Memory B cell (primary cell): ENCODE measurements around the gene TMEM134.
A peak's percentile ranks its signal among the peaks of the same experiment; 100 is the strongest.
"Not testable (repeated sequence)": the region's sequence is repeated elsewhere in the genome, so short reads cannot be mapped to it uniquely, and the experiment has no call there.

Source experiments
- ATAC-seq: fragments of 150-1000 bp; cut with Tn5 transposase; 2 replicates; pipeline ENCODE4 v1.10.0; 2021; ENCODE audit warnings: low read depth, mild to moderate bottlenecking, moderate library complexity
- DNase-seq, 2 donors: peaks; one replicate each; pipeline ENCODE4 v3.0.0; 2022; ENCODE audit warnings: low spot score in 2 of 2
- H3K27ac Mint-ChIP-seq: one replicate; pipeline ENCODE4 v1.8.0; 2022; ENCODE audit warnings: mild to moderate bottlenecking, moderate library complexity, mixed read lengths
- H3K27me3 Mint-ChIP-seq: one replicate; pipeline ENCODE4 v1.8.0; 2022; ENCODE audit warnings: mixed read lengths
- H3K36me3 Mint-ChIP-seq: one replicate; pipeline ENCODE4 v1.8.0; 2022; ENCODE audit warnings: mild to moderate bottlenecking, mixed read lengths
- H3K4me1 Mint-ChIP-seq: one replicate; pipeline ENCODE4 v1.8.0; 2022; ENCODE audit warnings: mixed read lengths
- H3K4me3 Mint-ChIP-seq: one replicate; pipeline ENCODE4 v1.8.0; 2022; ENCODE audit warnings: mild to moderate bottlenecking, moderate library complexity, mixed read lengths
- H3K9me3 Mint-ChIP-seq: one replicate; pipeline ENCODE4 v1.8.0; 2022; ENCODE audit warnings: mixed read lengths

The TMEM134 gene

GRCh38 chr11:67483831-67484665 lies 15.0 kb upstream of the TMEM134 start:
- ATAC-seq (no peak), DNase-seq (no peak)
- no peaks in the 10 kb centered on the region for H3K9me3 Mint-ChIP-seq

GRCh38 chr11:67482827-67483798 lies 14.1 kb upstream of the TMEM134 start, which contains the start of gene AIP:
Gene AIP, plus strand, starts transcription at chr11:67483026. Its CDS starts 133 bp downstream, at chr11:67483159.
- ATAC-seq (peak; percentile 81), DNase-seq (peak; percentile 94)
- Mint-ChIP-seq H3K27ac (peak within 1 kb of the TSS; percentile 92), H3K4me3 (peak within 1 kb of the TSS; percentile 99), H3K9me3 (no peaks in the 10 kb centered on the region), H3K27me3 (no peaks in the 10 kb centered on the region), H3K36me3 (peaks cover 5% of the 10 kb centered on the region), H3K4me1 (peaks cover 48% of the 10 kb centered on the region)

More at GRCh38 chr11:67483831-67484665, 15.0 kb upstream of the TMEM134 start:
- Mint-ChIP-seq H3K27ac (peak overlapping the region; percentile 92), H3K4me3 (peak overlapping the region; percentile 99), H3K36me3 (peaks cover 5% of the 10 kb centered on the region), H3K27me3 (no peaks in the 10 kb centered on the region), H3K4me1 (peaks cover 51% of the 10 kb centered on the region)

DNA sequence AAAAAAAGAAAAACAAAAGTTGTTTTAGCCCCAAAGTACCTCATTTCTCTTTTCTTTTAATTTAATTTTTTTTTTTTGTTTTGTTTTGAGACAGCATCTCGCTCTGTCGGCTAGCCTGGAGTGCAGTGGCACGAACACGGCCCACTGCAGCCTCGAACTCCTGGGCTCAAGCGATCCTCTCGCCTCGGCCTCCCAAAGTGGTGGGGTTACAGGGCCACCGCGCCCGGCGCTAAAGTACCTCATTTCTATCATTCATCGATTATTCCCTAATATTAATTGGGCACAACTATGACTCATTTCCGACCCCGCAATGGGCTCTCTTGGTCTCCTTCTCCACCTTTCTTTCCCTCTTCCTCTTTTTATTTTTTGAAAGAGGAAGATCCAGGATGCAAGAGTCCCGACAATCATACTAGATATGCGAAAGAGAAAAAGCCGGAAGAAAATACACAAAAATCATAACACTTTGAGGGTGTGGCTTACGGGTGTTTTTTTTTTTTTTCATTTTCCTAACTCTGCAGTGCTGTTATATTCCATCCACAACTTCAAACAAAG lies 13.3 kb upstream of the TMEM134 start:
- Mint-ChIP-seq H3K9me3 (no peaks in the 10 kb centered on the region), H3K27ac (peak overlapping the region; percentile 92), H3K27me3 (no peaks in the 10 kb centered on the region), H3K36me3 (no peaks in the 10 kb centered on the region), H3K4me1 (peaks cover 40% of the 10 kb centered on the region), H3K4me3 (peak overlapping the region; percentile 99)
- no peak for DNase-seq
- ATAC-seq = peak; percentile 15

GRCh38 chr11:67477344-67478050 lies 8.4 kb upstream of the TMEM134 start:
- not testable (repeated sequence) for H3K27me3 Mint-ChIP-seq, ATAC-seq, H3K27ac Mint-ChIP-seq, DNase-seq, H3K4me3 Mint-ChIP-seq, H3K9me3 Mint-ChIP-seq, H3K36me3 Mint-ChIP-seq, H3K4me1 Mint-ChIP-seq

DNA sequence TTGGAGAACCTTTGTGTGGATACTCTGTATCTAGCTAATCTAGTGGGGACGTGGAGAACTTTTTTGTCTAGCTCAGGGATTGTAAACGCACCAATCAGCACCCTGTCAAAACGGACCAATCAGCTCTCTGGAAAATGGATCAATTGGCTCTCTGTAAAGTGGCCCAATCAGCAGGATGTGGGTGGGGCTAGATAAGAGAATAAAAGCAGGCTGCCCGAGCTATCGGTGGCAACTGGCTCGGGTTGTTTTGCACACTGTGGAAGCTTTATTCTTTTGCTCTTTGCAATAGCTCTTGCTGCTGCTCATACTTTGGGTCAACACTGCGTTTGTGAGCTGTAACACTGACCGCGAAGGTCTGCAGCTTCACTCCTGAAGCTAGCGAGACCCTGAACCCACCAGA lies 7.6 kb upstream of the TMEM134 start:
- H3K4me3 Mint-ChIP-seq, ATAC-seq, H3K27ac Mint-ChIP-seq: not testable (repeated sequence)

GRCh38 chr11:67472882-67473281 lies 3.8 kb upstream of the TMEM134 start:
- Mint-ChIP-seq H3K9me3 (no peaks in the 10 kb centered on the region), H3K27me3 (no peaks in the 10 kb centered on the region), H3K36me3 (no peaks in the 10 kb centered on the region), H3K27ac (no peak overlapping the region), H3K4me1 (peaks cover 12% of the 10 kb centered on the region), H3K4me3 (no peak overlapping the region)
- ATAC-seq = no peak
- DNase-seq = no peak

More for the DNA sequence above, 7.6 kb upstream of the TMEM134 start:
- not testable (repeated sequence) for H3K27me3 Mint-ChIP-seq, H3K9me3 Mint-ChIP-seq, H3K4me1 Mint-ChIP-seq, H3K36me3 Mint-ChIP-seq, DNase-seq

- ATAC-seq (no peak), DNase-seq (no peak)
- Mint-ChIP-seq H3K4me3 (no peak overlapping the region), H3K4me1 (peaks cover 21% of the 10 kb centered on the region), H3K27me3 (no peaks in the 10 kb centered on the region), H3K27ac (no peak overlapping the region), H3K9me3 (no peaks in the 10 kb centered on the region), H3K36me3 (peaks cover 2% of the 10 kb centered on the region)
Observed at GRCh38 chr11:67470337-67471002, 1.4 kb upstream of the TMEM134 start.

GRCh38 chr11:67469508-67469811 lies 409 bp upstream of the TMEM134 start:
- peak overlapping the region; percentile 70 for H3K27ac Mint-ChIP-seq
- no peaks in the 10 kb centered on the region for H3K9me3 Mint-ChIP-seq
- peak overlapping the region; percentile 90 for H3K4me3 Mint-ChIP-seq
- no peaks in the 10 kb centered on the region for H3K27me3 Mint-ChIP-seq
- H3K36me3 Mint-ChIP-seq = peaks cover 5% of the 10 kb centered on the region
- H3K4me1 Mint-ChIP-seq = peaks cover 27% of the 10 kb centered on the region
- ATAC-seq (no peak), DNase-seq (no peak)

GRCh38 chr11:67468456-67468758 lies 644 bp downstream of the TMEM134 start:
- no peaks in the 10 kb centered on the region for H3K9me3 Mint-ChIP-seq
- H3K36me3 Mint-ChIP-seq = peaks cover 5% of the 10 kb centered on the region
- H3K27ac Mint-ChIP-seq = peak overlapping the region; percentile 79
- peak overlapping the region; percentile 90 for H3K4me3 Mint-ChIP-seq
- peaks cover 27% of the 10 kb centered on the region for H3K4me1 Mint-ChIP-seq
- ATAC-seq = no peak
- no peak for DNase-seq
- H3K27me3 Mint-ChIP-seq = no peaks in the 10 kb centered on the region

DNA sequence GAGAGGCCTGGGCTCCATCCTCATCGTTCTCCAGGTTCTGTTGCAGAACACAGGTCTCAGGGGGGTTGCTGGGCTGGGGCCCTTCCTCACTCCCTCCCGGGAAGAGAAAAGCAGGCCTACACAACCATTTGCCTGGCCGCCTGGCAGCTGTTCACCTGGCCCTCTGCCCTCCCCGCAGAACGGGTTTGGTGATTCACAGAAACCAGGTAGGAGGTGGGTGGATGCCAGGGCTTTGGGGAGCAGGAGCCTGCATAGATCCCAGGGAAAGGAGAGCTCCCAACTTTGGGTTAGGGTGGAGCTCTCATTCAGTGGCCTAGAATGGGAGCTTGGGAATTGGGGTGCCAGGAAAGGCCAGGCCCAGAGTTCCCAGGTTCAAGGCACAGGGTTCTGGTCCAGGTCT lies 995 bp downstream of the TMEM134 start:
- H3K27ac Mint-ChIP-seq = peak overlapping the region; percentile 79
- no peaks in the 10 kb centered on the region for H3K9me3 Mint-ChIP-seq
- peaks cover 27% of the 10 kb centered on the region for H3K4me1 Mint-ChIP-seq
- H3K4me3 Mint-ChIP-seq = peak overlapping the region; percentile 90
- H3K36me3 Mint-ChIP-seq = peaks cover 5% of the 10 kb centered on the region
- ATAC-seq (no peak), DNase-seq (no peak)
- H3K27me3 Mint-ChIP-seq = no peaks in the 10 kb centered on the region

- H3K4me1 Mint-ChIP-seq = peaks cover 30% of the 10 kb centered on the region
- H3K4me3 Mint-ChIP-seq = peak overlapping the region; percentile 90
- no peak for ATAC-seq
- H3K36me3 Mint-ChIP-seq = peaks cover 5% of the 10 kb centered on the region
- H3K27me3 Mint-ChIP-seq = no peaks in the 10 kb centered on the region
- DNase-seq = no peak
- no peaks in the 10 kb centered on the region for H3K9me3 Mint-ChIP-seq
- H3K27ac Mint-ChIP-seq = peak overlapping the region; percentile 76
Observed at GRCh38 chr11:67466962-67467771, 1.9 kb downstream of the TMEM134 start.

- Mint-ChIP-seq H3K4me3 (peak overlapping the region; percentile 90), H3K36me3 (peaks cover 5% of the 10 kb centered on the region), H3K27ac (peak overlapping the region; percentile 35), H3K4me1 (peaks cover 23% of the 10 kb centered on the region), H3K27me3 (no peaks in the 10 kb centered on the region), H3K9me3 (no peaks in the 10 kb centered on the region)
- no peak for ATAC-seq
- no peak for DNase-seq
Observed at GRCh38 chr11:67466367-67466766, 2.7 kb downstream of the TMEM134 start.
